ENCODE data around the gene SMARCD1. TPM values are rescaled to one million over a fixed set of nuclear protein-coding genes. Genes with fewer than 3 reads are reported as not detected.
"Not testable (repeated sequence)": the region's sequence is repeated elsewhere in the genome, so short reads cannot be mapped to it uniquely, and the experiment has no call there.

SMARCD1 gene
- total and polyA plus RNA-seq, 3 experiments from 2014 or later = 16.1 to 78.2 (median 72.3) TPM

- peaks cover 0 to 5% (median 0%) of the 10 kb centered on the region in 3 donors for H3K36me3 Mint-ChIP-seq
- H3K4me1 Mint-ChIP-seq = peaks cover 11 to 18% (median 14%) of the 10 kb centered on the region in 3 donors
- H3K27me3 ChIP-seq (ENCODE audit: insufficient read depth, low read length, poor library complexity, severe bottlenecking) = no peaks in the 10 kb centered on the region
- no peak overlapping the region for H3K27ac ChIP-seq (ENCODE audit: low read depth, low read length)
- POLR2A ChIA-PET = no interaction called here
- H3K27ac Mint-ChIP-seq = no peak overlapping the region
- H3K4me3 Mint-ChIP-seq = no peak overlapping the region
- peaks cover 12% of the 10 kb centered on the region for H3K4me1 ChIP-seq (ENCODE audit: insufficient read depth, low read length)
- no peaks in the 10 kb centered on the region for H3K36me3 ChIP-seq (ENCODE audit: insufficient read depth, low read length)
- H3K4me3 ChIP-seq (ENCODE audit: low read length) = no peak overlapping the region
- peaks cover 0 to 1% of the 10 kb centered on the region in 2 donors for H3K27me3 Mint-ChIP-seq
- peak in 1 of 5 donors; percentile 37 for DNase-seq
- no peaks in the 10 kb centered on the region for H3K9me3 Mint-ChIP-seq
- no peaks in the 10 kb centered on the region for H3K9me3 ChIP-seq (ENCODE audit: low read length)
- CTCF ChIA-PET = interaction anchor here (1.2 to 11.1 kb wide), 3 partner anchors 10 to 95 kb away, joined by 3 to 118 read pairs (median 5); partner anchors contain the start of gene COX14
These were observed 3.9 kb upstream of the SMARCD1 start for GRCh38 chr12:50081096-50081808.

GRCh38 chr12:50082644-50083043, 2.5 kb upstream of the SMARCD1 start:
- H3K4me3 Mint-ChIP-seq = peak overlapping the region in 4 of 7 donors; percentile 19 to 79 (median 62)
- H3K4me1 Mint-ChIP-seq = peaks cover 12 to 26% (median 21%) of the 10 kb centered on the region in 3 donors
- H3K36me3 Mint-ChIP-seq = peaks cover 0 to 18% (median 0%) of the 10 kb centered on the region in 3 donors
- no peak overlapping the region for H3K27ac ChIP-seq (ENCODE audit: low read depth, low read length)
- peak in 1 of 5 donors; percentile 26 for DNase-seq
- H3K4me1 ChIP-seq (ENCODE audit: insufficient read depth, low read length) = peaks cover 12% of the 10 kb centered on the region
- no peaks in the 10 kb centered on the region for H3K9me3 Mint-ChIP-seq
- no peak overlapping the region for H3K4me3 ChIP-seq (ENCODE audit: low read length)
- ChIA-PET POLR2A (interaction anchor here (0.6 kb wide), 1 partner anchor 47 kb away, joined by 3 read pairs; no protein-coding TSS in a partner anchor), CTCF (interaction anchor here (1.0 to 11.1 kb wide), 4 partner anchors 12 to 115 kb away, joined by 3 to 118 read pairs (median 6); partner anchors contain the start of gene COX14)
- H3K27ac Mint-ChIP-seq = peak overlapping the region in 4 of 8 donors; percentile 17 to 42 (median 34)
- no peaks in the 10 kb centered on the region for H3K36me3 ChIP-seq (ENCODE audit: insufficient read depth, low read length)
- no peaks in the 10 kb centered on the region for H3K27me3 ChIP-seq (ENCODE audit: insufficient read depth, low read length, poor library complexity, severe bottlenecking)
- peaks cover 0 to 1% of the 10 kb centered on the region in 2 donors for H3K27me3 Mint-ChIP-seq
- H3K9me3 ChIP-seq (ENCODE audit: low read length) = no peaks in the 10 kb centered on the region

GRCh38 chr12:50083301-50083700, 1.8 kb upstream of the SMARCD1 start:
- Mint-ChIP-seq H3K4me1 (peaks cover 19 to 30% (median 22%) of the 10 kb centered on the region in 3 donors), H3K27ac (peak overlapping the region; percentile 55 to 90 (median 89)), H3K36me3 (peaks cover 0 to 23% (median under 1%) of the 10 kb centered on the region in 3 donors), H3K9me3 (no peaks in the 10 kb centered on the region), H3K4me3 (peak overlapping the region; percentile 75 to 89 (median 79)), H3K27me3 (peaks cover 0 to 1% of the 10 kb centered on the region in 2 donors)
- CTCF ChIA-PET = interaction anchor here (0.7 to 11.1 kb wide), 4 partner anchors 13 to 116 kb away, joined by 3 to 118 read pairs (median 6); partner anchors contain the start of gene COX14
- Histone ChIP-seq H3K4me1 (ENCODE audit: insufficient read depth, low read length) (peaks cover 12% of the 10 kb centered on the region), H3K9me3 (ENCODE audit: low read length) (no peaks in the 10 kb centered on the region), H3K27me3 (ENCODE audit: insufficient read depth, low read length, poor library complexity, severe bottlenecking) (no peaks in the 10 kb centered on the region), H3K27ac (ENCODE audit: low read depth, low read length) (no peak overlapping the region), H3K4me3 (ENCODE audit: low read length) (no peak overlapping the region), H3K36me3 (ENCODE audit: insufficient read depth, low read length) (no peaks in the 10 kb centered on the region)
- peak in 1 of 5 donors; percentile 27 for DNase-seq
- POLR2A ChIA-PET = interaction anchor here (0.6 kb wide), 1 partner anchor 47 kb away, joined by 3 read pairs; no protein-coding TSS in a partner anchor

DNA sequence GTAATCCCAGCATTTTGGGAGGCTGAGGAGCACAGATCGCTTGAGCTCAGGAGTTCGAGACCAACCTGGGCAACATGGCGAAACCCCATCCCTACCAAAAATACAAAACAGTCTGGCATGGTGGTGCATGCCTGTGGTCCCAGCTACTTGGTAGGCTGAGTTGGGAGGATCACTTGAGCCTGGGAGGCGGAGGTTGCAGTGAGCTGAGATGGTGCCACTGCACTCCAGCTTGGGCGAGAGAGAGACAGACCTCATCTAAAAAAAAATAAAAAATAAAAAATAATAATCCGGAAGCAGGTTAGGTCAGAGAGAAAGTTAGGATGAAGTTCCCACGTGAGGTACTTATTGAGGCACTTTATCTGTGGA, 750 bp upstream of the SMARCD1 start:
- not testable (repeated sequence) for H3K9me3 Mint-ChIP-seq; H3K27me3 ChIP-seq (ENCODE audit: insufficient read depth, low read length, poor library complexity, severe bottlenecking); H3K27me3 Mint-ChIP-seq; H3K9me3 ChIP-seq (ENCODE audit: low read length); H3K36me3 ChIP-seq (ENCODE audit: insufficient read depth, low read length)
- peaks cover 0 to 33% (median 8%) of the 10 kb centered on the region in 3 donors for H3K36me3 Mint-ChIP-seq
- peak overlapping the region; percentile 89 for H3K27ac ChIP-seq (ENCODE audit: low read depth, low read length)
- ChIA-PET POLR2A (interaction anchor here (0.5 to 2.5 kb wide), 6 partner anchors 27 to 319 kb away, joined by 3 to 48 read pairs (median 4); partner anchors contain the start of genes CERS5, COX14 and RACGAP1), CTCF (interaction anchor here (0.7 to 11.1 kb wide), 15 partner anchors 7 to 89 kb away, joined by 3 to 118 read pairs (median 4); partner anchors contain the start of genes CERS5 and COX14)
- peak in 1 of 5 donors; percentile 39 for DNase-seq
- H3K4me3 ChIP-seq (ENCODE audit: low read length) = peak overlapping the region; percentile 76
- peak overlapping the region; percentile 95 to 98 (median 97) for H3K27ac Mint-ChIP-seq
- H3K4me1 Mint-ChIP-seq = peaks cover 27 to 38% (median 29%) of the 10 kb centered on the region in 3 donors
- H3K4me1 ChIP-seq (ENCODE audit: insufficient read depth, low read length) = peaks cover 18% of the 10 kb centered on the region
- peak overlapping the region; percentile 94 to 97 (median 96) for H3K4me3 Mint-ChIP-seq

- H3K9me3 Mint-ChIP-seq = no peaks in the 10 kb centered on the region
These were observed 502 bp downstream of the SMARCD1 start for GRCh38 chr12:50085615-50086072.

GRCh38 chr12:50086148-50086547, 1.0 kb downstream of the SMARCD1 start:
- ChIA-PET POLR2A (interaction anchor here (2.5 kb wide), 1 partner anchor 26 kb away, joined by 48 read pairs; the partner anchor contains the start of gene COX14), CTCF (interaction anchor here (1.2 to 11.1 kb wide), 6 partner anchors 9 to 92 kb away, joined by 3 to 118 read pairs (median 10); partner anchors contain the start of gene COX14)
- DNase-seq = peak in 1 of 5 donors; percentile 47
- peak overlapping the region; percentile 94 to 98 (median 96) for H3K27ac Mint-ChIP-seq
- peaks cover 4 to 48% (median 13%) of the 10 kb centered on the region in 3 donors for H3K36me3 Mint-ChIP-seq
- Histone ChIP-seq H3K9me3 (ENCODE audit: low read length) (no peaks in the 10 kb centered on the region), H3K36me3 (ENCODE audit: insufficient read depth, low read length) (peaks cover 22% of the 10 kb centered on the region), H3K27me3 (ENCODE audit: insufficient read depth, low read length, poor library complexity, severe bottlenecking) (no peaks in the 10 kb centered on the region), H3K4me3 (ENCODE audit: low read length) (peak overlapping the region; percentile 29), H3K4me1 (ENCODE audit: insufficient read depth, low read length) (peaks cover 18% of the 10 kb centered on the region), H3K27ac (ENCODE audit: low read depth, low read length) (peak overlapping the region; percentile 89)
- H3K4me1 Mint-ChIP-seq = peaks cover 27 to 38% (median 29%) of the 10 kb centered on the region in 3 donors
- H3K9me3 Mint-ChIP-seq = no peaks in the 10 kb centered on the region
- peak overlapping the region; percentile 90 to 97 (median 95) for H3K4me3 Mint-ChIP-seq
- no peaks in the 10 kb centered on the region for H3K27me3 Mint-ChIP-seq

More at GRCh38 chr12:50085615-50086072, 502 bp downstream of the SMARCD1 start:
- POLR2A ChIA-PET = interaction anchor here (1.0 to 2.5 kb wide), 3 partner anchors 26 to 81 kb away, joined by 4 to 48 read pairs (median 17); partner anchors contain the start of genes CERS5 and COX14
- Histone ChIP-seq H3K4me3 (ENCODE audit: low read length) (peak overlapping the region; percentile 29), H3K4me1 (ENCODE audit: insufficient read depth, low read length) (peaks cover 18% of the 10 kb centered on the region), H3K27ac (ENCODE audit: low read depth, low read length) (peak overlapping the region; percentile 89), H3K9me3 (ENCODE audit: low read length) (no peaks in the 10 kb centered on the region), H3K27me3 (ENCODE audit: insufficient read depth, low read length, poor library complexity, severe bottlenecking) (no peaks in the 10 kb centered on the region), H3K36me3 (ENCODE audit: insufficient read depth, low read length) (peaks cover 19% of the 10 kb centered on the region)
- Mint-ChIP-seq H3K27ac (peak overlapping the region; percentile 94 to 98 (median 96)), H3K4me3 (peak overlapping the region; percentile 90 to 97 (median 95)), H3K4me1 (peaks cover 27 to 38% (median 29%) of the 10 kb centered on the region in 3 donors), H3K27me3 (no peaks in the 10 kb centered on the region), H3K36me3 (peaks cover 4 to 45% (median 12%) of the 10 kb centered on the region in 3 donors)
- DNase-seq = no peak
- CTCF ChIA-PET = interaction anchor here (0.9 to 11.1 kb wide), 11 partner anchors 9 to 104 kb away, joined by 3 to 118 read pairs (median 8); partner anchors contain the start of genes CERS5 and COX14

DNA sequence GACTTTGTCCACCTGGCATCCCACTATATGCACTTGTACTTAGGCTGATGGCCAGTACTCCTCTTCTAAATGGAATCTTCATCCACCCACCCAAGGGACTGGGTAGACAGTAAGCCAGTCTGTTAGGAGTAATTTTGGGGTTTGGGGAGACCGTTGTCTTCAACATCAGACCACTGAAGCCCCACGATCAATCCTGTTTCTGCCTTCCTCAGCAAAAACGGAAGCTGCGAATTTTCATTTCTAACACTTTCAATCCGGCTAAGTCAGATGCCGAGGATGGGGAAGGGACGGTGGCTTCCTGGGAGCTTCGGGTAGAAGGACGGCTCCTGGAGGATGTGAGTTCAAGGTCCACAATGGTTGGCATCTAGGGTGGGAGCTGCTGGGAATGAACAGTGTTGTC, 2.0 kb downstream of the SMARCD1 start:
- Mint-ChIP-seq H3K9me3 (no peaks in the 10 kb centered on the region), H3K36me3 (peaks cover 4 to 56% (median 17%) of the 10 kb centered on the region in 3 donors), H3K4me3 (peak overlapping the region in 6 of 7 donors; percentile 6 to 97 (median 41)), H3K4me1 (peaks cover 27 to 38% (median 29%) of the 10 kb centered on the region in 3 donors), H3K27ac (peak overlapping the region in 6 of 8 donors; percentile 4 to 98 (median 88)), H3K27me3 (no peaks in the 10 kb centered on the region)
- H3K4me3 ChIP-seq (ENCODE audit: low read length) = no peak overlapping the region
- peaks cover 29% of the 10 kb centered on the region for H3K36me3 ChIP-seq (ENCODE audit: insufficient read depth, low read length)
- POLR2A ChIA-PET = no interaction called here
- CTCF ChIA-PET = interaction anchor here (0.9 to 11.1 kb wide), 7 partner anchors 11 to 94 kb away, joined by 3 to 118 read pairs (median 3); partner anchors contain the start of gene COX14
- H3K27me3 ChIP-seq (ENCODE audit: insufficient read depth, low read length, poor library complexity, severe bottlenecking) = no peaks in the 10 kb centered on the region
- peak in 1 of 5 donors; percentile 21 for DNase-seq
- H3K4me1 ChIP-seq (ENCODE audit: insufficient read depth, low read length) = peaks cover 18% of the 10 kb centered on the region
- no peak overlapping the region for H3K27ac ChIP-seq (ENCODE audit: low read depth, low read length)
- H3K9me3 ChIP-seq (ENCODE audit: low read length) = no peaks in the 10 kb centered on the region
